ENCODE measurements around the gene DYNLT5.

GRCh38 chr1:66704177-66704875, 47.9 kb upstream of the DYNLT5 start:
- TF ChIP-seq CTCF (IDR thresholded peaks at IDR 0.05; ENCODE audit: low read length) (no peak), EZH2 (IDR thresholded peaks at IDR 0.05; ENCODE audit: borderline replicate concordance, low read length) (no peak)

All from OCI-LY1 (cell line).